Stimulated activated CD8-positive, alpha-beta memory T cell treated with anti-CD3 and anti-CD28 coated beads, Interleukin-12 subunit alpha, Interleukin-12 subunit beta, amount 100 ng/mL, for 1 hour (primary cell): Measurements from ENCODE around the gene POMGNT2.
"Not testable (repeated sequence)": the region's sequence is repeated elsewhere in the genome, so short reads cannot be mapped to it uniquely, and the experiment has no call there.

Experiments
- DNase-seq: peaks from one replicate; pipeline ENCODE4 v3.0.0-alpha.2; 2020; ENCODE audit warnings: low read depth

Gene POMGNT2

GRCh38 chr3:43075904-43076661 lies 29.8 kb downstream of the POMGNT2 start:
- no peak for DNase-seq

- DNase-seq: no peak
These were observed 30.8 kb downstream of the POMGNT2 start for GRCh38 chr3:43074901-43075689.

GRCh38 chr3:43074482-43074881 lies 31.4 kb downstream of the POMGNT2 start:
- DNase-seq: no peak

GRCh38 chr3:43073836-43074220 lies 32.1 kb downstream of the POMGNT2 start:
- no peak for DNase-seq

DNA sequence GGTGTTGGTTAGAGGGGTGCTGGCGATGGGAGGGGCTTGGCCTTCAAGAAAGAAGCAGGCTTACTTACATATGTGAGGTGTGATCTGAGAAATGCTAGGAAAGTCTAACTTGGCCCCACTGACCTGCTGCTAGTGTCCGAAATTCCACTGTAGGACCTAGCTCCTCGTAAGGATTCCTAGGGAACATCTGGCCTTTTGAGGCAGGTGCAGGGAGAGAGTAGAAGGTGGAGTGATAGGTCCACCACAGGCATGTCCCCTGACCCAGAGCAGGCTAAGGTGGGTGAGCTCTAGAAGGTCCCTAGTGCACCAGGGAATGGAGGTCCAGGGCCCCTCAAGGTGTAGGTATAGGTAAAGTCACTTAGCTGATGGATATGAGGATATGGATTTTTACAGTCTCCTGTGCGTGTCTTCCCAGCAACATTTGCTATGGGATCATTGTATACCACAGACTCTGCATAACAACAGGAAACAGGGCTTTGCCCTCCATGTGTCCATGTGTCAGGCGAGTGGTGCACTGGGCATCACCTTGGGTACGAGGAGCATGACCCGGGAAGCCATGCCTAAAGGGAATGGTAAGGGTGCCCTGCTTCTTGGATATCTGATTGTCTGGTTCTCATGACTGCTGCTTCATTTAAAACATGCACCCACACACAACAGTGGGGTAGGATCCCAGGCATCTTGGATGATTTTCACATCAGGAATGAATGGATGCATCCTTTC lies 32.6 kb downstream of the POMGNT2 start:
- no peak for DNase-seq

GRCh38 chr3:43072361-43072760 lies 33.5 kb downstream of the POMGNT2 start:
- no peak for DNase-seq

DNA sequence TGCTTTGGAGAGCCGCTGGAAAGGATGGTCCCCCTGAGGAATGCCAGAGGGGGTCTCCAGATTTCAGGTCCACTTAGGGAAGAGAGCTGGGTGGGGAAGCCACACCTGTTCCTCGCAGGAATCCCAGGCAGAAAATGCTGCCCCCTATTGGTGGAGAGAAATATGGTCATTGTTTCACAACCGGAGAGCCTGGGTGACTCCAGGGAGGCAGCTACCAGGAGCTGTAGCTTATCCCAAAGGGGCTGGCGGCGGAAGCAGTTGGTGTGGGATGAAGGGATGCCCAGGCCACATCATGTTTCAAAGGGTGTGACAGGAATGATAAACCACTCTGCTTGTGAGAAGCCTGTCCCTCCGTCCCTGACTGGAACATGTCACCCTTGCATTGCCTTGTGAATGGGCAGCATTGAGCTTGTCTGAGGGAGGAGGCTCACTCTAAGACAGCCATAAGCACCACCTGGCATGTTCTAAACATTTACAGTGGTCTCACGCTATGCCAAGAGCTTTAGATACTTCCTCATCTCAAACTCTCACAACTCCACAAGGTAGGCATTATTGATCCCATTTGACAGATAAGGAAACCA lies 34.5 kb downstream of the POMGNT2 start:
- DNase-seq: no peak

DNA sequence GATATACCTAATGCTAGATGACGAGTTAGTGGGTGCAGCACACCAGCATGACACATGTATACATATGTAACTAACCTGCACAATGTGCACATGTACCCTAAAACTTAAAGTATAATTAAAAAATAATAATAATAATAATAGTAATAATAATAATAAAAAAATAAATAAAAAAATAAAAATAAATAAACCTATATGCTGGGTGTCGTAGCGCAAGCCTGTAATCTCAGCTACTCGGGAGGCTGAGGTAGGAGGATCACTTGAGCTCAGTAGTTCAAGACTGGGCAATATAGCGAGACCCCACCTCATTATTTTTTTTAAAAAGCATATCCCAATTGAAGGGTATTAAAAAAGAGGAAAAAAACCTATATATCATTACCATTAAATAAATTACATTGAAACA lies 35.2 kb downstream of the POMGNT2 start:
- DNase-seq: not testable (repeated sequence)

GRCh38 chr3:43063114-43063513 lies 42.8 kb downstream of the POMGNT2 start:
- DNase-seq: no peak

GRCh38 chr3:43062564-43063040 lies 43.3 kb downstream of the POMGNT2 start:
- no peak for DNase-seq

DNA sequence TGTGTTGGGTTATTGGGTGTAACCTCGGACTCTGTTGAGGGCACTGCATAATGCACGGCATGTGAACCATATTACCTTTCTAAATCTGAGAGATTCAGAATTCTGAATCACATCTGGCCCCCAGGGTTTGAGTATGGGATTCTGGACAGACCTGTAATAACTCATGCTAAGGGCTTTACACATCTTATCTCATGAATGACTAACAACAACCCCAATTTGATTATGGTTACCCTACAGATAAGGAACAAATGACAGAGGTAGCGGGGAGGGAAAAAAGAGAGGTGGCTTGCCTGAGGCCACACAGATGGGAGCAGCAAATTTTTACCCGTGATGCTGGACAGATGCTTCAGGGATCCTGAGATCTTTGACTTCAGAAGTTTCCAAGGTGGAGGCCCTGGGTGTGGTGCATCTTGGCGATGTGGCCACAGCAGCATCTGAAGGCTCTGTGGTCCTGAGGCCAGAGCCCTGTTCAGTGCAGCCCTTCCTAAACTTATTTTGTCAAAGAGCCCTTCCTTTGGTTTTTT lies 43.8 kb downstream of the POMGNT2 start:
- DNase-seq: no peak

DNA sequence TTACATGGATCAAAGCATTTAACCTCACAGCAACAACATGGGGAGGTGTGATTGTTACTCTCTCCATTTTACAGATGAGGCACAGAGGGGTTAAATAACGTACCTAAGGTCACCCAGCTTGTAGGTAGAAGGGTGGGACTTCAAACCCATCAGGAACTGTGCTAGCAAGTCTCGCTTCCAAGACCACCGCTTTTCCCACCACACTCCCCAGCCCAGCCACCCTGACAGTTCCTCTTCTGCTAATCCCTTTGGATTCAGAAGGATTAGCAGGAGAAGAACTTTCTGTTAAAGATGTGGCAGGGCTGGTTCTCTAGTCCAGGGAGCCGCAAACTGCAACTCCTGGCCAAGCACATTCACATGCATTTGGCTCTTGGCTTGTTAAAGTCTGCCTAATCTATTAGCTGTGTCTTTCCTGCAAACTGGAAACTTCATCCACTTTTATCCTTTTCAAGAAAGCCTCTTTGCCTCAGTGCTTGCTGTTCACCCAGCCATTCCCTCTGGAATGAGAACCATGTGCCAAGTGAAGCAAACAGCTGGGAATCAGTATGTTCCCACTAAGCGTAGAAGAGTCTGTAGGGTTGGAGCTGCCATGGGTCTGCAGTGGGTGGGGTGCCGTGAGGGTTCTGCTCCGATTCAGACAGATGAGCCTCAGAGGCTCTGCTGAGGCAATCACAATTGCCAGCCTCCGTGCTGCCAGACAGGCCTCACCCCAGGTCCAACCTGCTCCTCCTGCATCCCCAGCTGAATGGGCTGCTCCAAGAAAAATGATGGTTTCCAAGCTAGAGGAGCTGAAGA lies 44.6 kb downstream of the POMGNT2 start:
- DNase-seq: no peak

- no peak for DNase-seq
These were observed 46.4 kb downstream of the POMGNT2 start for GRCh38 chr3:43059456-43059855.

DNA sequence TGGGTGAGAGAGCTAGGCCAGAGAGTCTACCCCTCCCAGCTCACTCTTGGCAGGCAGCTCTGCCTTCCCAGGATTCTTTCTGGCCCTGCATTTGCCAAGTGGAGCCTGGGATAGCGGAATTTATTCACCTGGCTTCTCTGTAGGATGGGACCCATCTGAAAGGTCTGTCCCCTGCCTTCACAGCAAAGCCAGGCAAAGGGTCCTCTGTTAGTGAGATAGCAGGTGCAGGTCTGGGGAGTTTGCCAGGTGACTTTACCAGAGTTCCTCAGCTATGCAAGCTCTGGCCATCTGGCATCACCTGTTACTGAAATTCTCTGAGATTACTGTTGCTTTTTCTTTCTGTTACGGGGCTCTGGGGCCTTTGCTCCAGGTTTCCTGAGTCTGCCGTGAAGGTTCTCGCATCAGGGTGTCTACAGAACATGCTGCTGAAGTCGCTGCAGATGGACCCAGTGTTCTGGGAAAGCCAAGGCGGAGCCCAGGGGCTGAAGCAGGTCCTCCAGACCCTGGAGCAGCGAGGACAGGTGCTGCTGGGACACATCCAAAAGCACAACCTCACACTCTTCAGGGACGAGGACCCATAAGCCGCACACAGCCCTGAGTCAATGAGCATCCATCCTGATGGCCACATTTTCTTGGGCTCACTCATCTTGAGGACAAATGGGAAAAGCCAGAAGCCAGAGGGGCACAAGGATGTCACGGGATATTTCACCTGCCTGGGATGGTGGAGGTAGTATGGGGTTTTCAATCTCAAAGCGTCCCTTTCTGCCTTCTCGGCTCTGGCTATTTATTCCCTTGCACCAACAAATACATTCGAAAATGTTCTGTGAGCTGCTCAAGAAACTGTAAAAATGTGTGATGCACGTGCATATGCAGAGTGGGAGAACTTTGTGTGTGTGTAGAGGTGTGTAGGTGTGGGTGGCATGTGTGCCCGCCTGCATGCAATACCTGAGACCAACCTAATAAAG lies 49.8 kb downstream of the POMGNT2 start:
- no peak for DNase-seq

DNA sequence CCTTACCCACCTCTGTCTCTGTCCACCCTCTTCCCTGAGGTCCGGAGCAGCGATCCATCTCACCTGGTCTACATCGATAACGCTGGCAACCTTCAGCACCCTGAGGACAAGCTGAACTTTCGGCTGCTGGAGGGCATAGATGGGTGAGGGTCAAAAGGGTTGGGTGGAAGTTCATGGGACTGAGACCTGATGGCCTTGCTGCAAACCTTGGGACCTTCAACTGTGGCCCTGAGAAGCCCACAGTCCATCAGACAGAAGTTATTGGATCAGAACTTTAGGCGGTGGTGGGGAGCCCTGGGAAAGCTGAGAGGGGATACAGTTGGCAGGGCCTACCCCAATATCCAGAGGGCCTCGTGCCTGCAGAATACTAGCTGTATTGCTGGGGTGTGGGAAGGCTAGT lies 50.5 kb downstream of the POMGNT2 start:
- no peak for DNase-seq

DNA sequence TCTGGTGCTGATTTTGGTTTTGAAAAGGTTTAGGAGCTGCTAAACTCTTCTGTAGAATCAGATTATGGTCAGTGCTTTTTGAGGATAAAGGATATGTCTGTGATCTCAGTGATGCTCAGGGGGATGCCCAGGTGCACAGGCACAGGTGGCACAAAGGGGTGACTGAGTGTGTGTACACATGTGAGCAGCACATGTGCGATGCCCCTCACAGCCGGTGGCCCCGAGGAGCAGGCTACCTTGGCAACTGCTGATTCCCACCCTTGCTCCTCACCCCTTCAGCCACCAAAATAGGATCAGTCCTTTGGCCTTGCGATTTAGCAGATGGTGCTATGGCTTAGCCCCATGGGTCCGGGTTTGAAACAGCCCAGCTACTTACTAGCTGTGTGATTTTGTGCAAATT lies 51.1 kb downstream of the POMGNT2 start:
- no peak for DNase-seq

GRCh38 chr3:43053291-43053690 lies 52.6 kb downstream of the POMGNT2 start:
- DNase-seq: no peak

GRCh38 chr3:43048470-43048869 lies 57.4 kb downstream of the POMGNT2 start:
- no peak for DNase-seq

DNA sequence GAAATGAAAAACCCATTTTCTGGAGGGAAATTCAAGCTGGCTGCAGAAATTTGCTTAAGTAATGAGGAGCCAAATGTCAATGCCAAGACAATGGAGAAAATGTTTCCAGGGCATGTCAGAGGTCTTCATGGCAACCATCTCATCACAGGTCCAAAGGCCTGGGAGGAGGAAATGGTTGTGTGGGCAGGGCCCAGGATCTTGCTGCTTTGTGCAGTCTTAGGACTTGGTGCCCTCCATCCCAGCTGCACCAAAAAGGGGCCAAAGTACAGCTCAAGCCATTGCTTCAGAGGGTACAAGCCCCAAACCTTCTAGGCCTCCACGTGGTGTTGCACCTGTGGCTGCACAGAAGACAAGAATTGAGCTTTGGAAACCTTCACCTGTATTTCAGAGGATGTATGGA lies 59.3 kb downstream of the POMGNT2 start:
- no peak for DNase-seq

- DNase-seq: not testable (repeated sequence)
These were observed 60.8 kb downstream of the POMGNT2 start for GRCh38 chr3:43045079-43045478.
